Mucosa of descending colon (tissue), 3 donors: Measurements from ENCODE around the gene CPLANE2. TPM values are rescaled to one million over a fixed set of nuclear protein-coding genes. Genes with fewer than 3 reads are reported as not detected.
"Not testable (repeated sequence)": the region's sequence is repeated elsewhere in the genome, so short reads cannot be mapped to it uniquely, and the experiment has no call there.

ENCODE experiments used
- ATAC-seq: fragments of 200-7000 bp; cut with Tn5 transposase; one replicate; pipeline ENCODE4 v1.9.1; 2020; ENCODE audit warnings: mild to moderate bottlenecking, moderate library complexity
- DNase-seq, 3 donors: peaks; one replicate each; pipeline ENCODE4 v3.0.0-alpha.2; 2020
- H3K36me3 ChIP-seq: fragments of 200-600 bp; one replicate; pipeline ENCODE4 v1.8.0; 2021; ENCODE audit warnings: low read depth, mild to moderate bottlenecking
- H3K4me1 ChIP-seq: fragments of 200-600 bp; one replicate; pipeline ENCODE4 v1.8.0; 2021; ENCODE audit warnings: low read depth, mild to moderate bottlenecking
- H3K4me3 ChIP-seq: fragments of 200-600 bp; one replicate; pipeline ENCODE4 v1.8.0; 2021; ENCODE audit warnings: mild to moderate bottlenecking
- H3K9me3 ChIP-seq: fragments of 200-600 bp; one replicate; pipeline ENCODE4 v1.8.0; 2021; ENCODE audit warnings: mild to moderate bottlenecking
- CTCF ChIP-seq: fragments of 200-600 bp; IDR thresholded peaks from one replicate; pipeline ENCODE4 v1.8.0; 2022; ENCODE audit warnings: antibody characterized with exemption, mild to moderate bottlenecking
- intact Hi-C, 2 donors: fragments of 100-400 bp; cut with DNase I in 1 of 2; cut with micrococcal nuclease in 1 of 2; formaldehyde crosslinking; loops; one replicate each; pipeline versions ENCODE4 v1.11.0 to v1.11.1; 2022; cut with DNase I, micrococcal nuclease
- total RNA-seq, 3 donors: library from RNA; stranded (reverse); fragmentation: NEBNext Ultra II Directional in 2 of 3; extraction: Animal tissue kit (Norgen Biotek cat#: 25700) in 2 of 3; gene quantifications; one replicate each; pipeline versions ENCODE4 v1.2.1 to v1.2.4, GENCODE V29; 2021 to 2023
- donor health status: DM: no; HTN: no; CAD: no; lungs with moderate emphysema.
- donor health status: DM: no; HTN: no; CAD: no.
- donor health status: DM: no; HTN: yes; CAD: no.

The CPLANE2 gene
- total RNA-seq, 3 donors from 2014 or later, result 5.3 to 9.9 (median 5.9) TPM

- Histone ChIP-seq H3K4me3 (no peak overlapping the region), H3K4me1 (peaks cover 22% of the 10 kb centered on the region), H3K9me3 (no peaks in the 10 kb centered on the region), H3K36me3 (no peaks in the 10 kb centered on the region)
- ATAC-seq, result peak; percentile 12
- intact Hi-C loops, result loop anchor here in 1 of 2 donors (10.0 kb wide), 2 partner anchors 53 to 173 kb away; partner anchors contain the start of gene FAM131C
- no peak for DNase-seq
- no peak for TF ChIP-seq CTCF
Measured at GRCh38 chr1:16248007-16248436, 11.0 kb upstream of the CPLANE2 start.

- H3K9me3 ChIP-seq, result no peaks in the 10 kb centered on the region
- TF ChIP-seq CTCF, result no peak
- intact Hi-C loops, result loop anchor here in 1 of 2 donors (10.0 kb wide), 2 partner anchors 53 to 173 kb away; partner anchors contain the start of gene FAM131C
- H3K36me3 ChIP-seq, result no peaks in the 10 kb centered on the region
- DNase-seq (no peak), ATAC-seq (no peak)
- H3K4me1 ChIP-seq, result peaks cover 22% of the 10 kb centered on the region
- no peak overlapping the region for H3K4me3 ChIP-seq
Measured at GRCh38 chr1:16247441-16247840, 10.5 kb upstream of the CPLANE2 start.

GRCh38 chr1:16246961-16247360, 10.0 kb upstream of the CPLANE2 start:
- intact Hi-C loops, result loop anchor here in 1 of 2 donors (10.0 kb wide), 2 partner anchors 52 to 172 kb away; partner anchors contain the start of gene FAM131C
- Histone ChIP-seq H3K9me3 (no peaks in the 10 kb centered on the region), H3K4me1 (peaks cover 22% of the 10 kb centered on the region), H3K36me3 (no peaks in the 10 kb centered on the region), H3K4me3 (no peak overlapping the region)
- TF ChIP-seq CTCF, result no peak
- DNase-seq, result no peak
- ATAC-seq, result no peak

- not testable (repeated sequence) for H3K4me3 ChIP-seq, H3K9me3 ChIP-seq, H3K36me3 ChIP-seq, ATAC-seq, DNase-seq
- peaks cover 22% of the 10 kb centered on the region for H3K4me1 ChIP-seq
- intact Hi-C loops, result loop anchor here in 1 of 2 donors (10.0 kb wide), 2 partner anchors 51 to 171 kb away; partner anchors contain the start of gene FAM131C
Measured at GRCh38 chr1:16246239-16246638, 9.3 kb upstream of the CPLANE2 start.

GRCh38 chr1:16245476-16246196, 8.7 kb upstream of the CPLANE2 start:
- TF ChIP-seq CTCF, result no peak
- no peaks in the 10 kb centered on the region for H3K36me3 ChIP-seq
- ATAC-seq, result no peak
- no peak overlapping the region for H3K4me3 ChIP-seq
- H3K9me3 ChIP-seq, result no peaks in the 10 kb centered on the region
- DNase-seq, result no peak
- intact Hi-C loops, result loop anchor here in 1 of 2 donors (10.0 kb wide), 2 partner anchors 51 to 171 kb away; partner anchors contain the start of gene FAM131C
- peaks cover 22% of the 10 kb centered on the region for H3K4me1 ChIP-seq

GRCh38 chr1:16244650-16245285, 7.8 kb upstream of the CPLANE2 start:
- DNase-seq (no peak), ATAC-seq (no peak)
- no peak for TF ChIP-seq CTCF
- Histone ChIP-seq H3K36me3 (no peaks in the 10 kb centered on the region), H3K4me3 (no peak overlapping the region), H3K4me1 (peaks cover 22% of the 10 kb centered on the region), H3K9me3 (no peaks in the 10 kb centered on the region)
- intact Hi-C loops, result loop anchor here in 1 of 2 donors (10.0 kb wide), 2 partner anchors 50 to 170 kb away; partner anchors contain the start of gene FAM131C
